Activated T-cell treated with anti-CD3 and anti-CD28 coated beads, Interleukin-2, amount 50 U/mL, for 4 hours (primary cell): Measurements from ENCODE around the gene SLC48A1. TPM values are rescaled to one million over a fixed set of nuclear protein-coding genes. Genes with fewer than 3 reads are reported as not detected.
A peak's percentile ranks its signal among the peaks of the same experiment; 100 is the strongest.

Experiments used
- ATAC-seq, 2 donors: fragments of 200-7000 bp; cut with Tn5 transposase; one replicate each; pipeline ENCODE4 v1.10.0; 2021
- DNase-seq: peaks from one replicate; pipeline ENCODE4 v3.0.0-alpha.2; 2020
- H3K27me3 Mint-ChIP-seq: one replicate; pipeline ENCODE4 v1.8.0; 2021; ENCODE audit warnings: low read depth, mixed read lengths
- H3K36me3 Mint-ChIP-seq: one replicate; pipeline ENCODE4 v1.8.0; 2022; ENCODE audit warnings: mixed read lengths; ENCODE audit not compliant: insufficient read depth
- H3K4me1 Mint-ChIP-seq: one replicate; pipeline ENCODE4 v1.8.0; 2021; ENCODE audit warnings: low read depth, mixed read lengths
- H3K4me3 Mint-ChIP-seq: one replicate; pipeline ENCODE4 v1.8.0; 2021; ENCODE audit warnings: mild to moderate bottlenecking, moderate library complexity, mixed read lengths
- H3K9me3 Mint-ChIP-seq: one replicate; pipeline ENCODE4 v1.8.0; 2021; ENCODE audit warnings: mixed read lengths
- total RNA-seq, 3 donors: library from RNA; stranded (reverse); gene quantifications; one replicate each; pipeline ENCODE4 v1.2.1, GENCODE V29; 2021

Gene SLC48A1
- total RNA-seq, 3 donors from 2014 or later = 4.0 to 5.2 (median 5.0) TPM

DNA sequence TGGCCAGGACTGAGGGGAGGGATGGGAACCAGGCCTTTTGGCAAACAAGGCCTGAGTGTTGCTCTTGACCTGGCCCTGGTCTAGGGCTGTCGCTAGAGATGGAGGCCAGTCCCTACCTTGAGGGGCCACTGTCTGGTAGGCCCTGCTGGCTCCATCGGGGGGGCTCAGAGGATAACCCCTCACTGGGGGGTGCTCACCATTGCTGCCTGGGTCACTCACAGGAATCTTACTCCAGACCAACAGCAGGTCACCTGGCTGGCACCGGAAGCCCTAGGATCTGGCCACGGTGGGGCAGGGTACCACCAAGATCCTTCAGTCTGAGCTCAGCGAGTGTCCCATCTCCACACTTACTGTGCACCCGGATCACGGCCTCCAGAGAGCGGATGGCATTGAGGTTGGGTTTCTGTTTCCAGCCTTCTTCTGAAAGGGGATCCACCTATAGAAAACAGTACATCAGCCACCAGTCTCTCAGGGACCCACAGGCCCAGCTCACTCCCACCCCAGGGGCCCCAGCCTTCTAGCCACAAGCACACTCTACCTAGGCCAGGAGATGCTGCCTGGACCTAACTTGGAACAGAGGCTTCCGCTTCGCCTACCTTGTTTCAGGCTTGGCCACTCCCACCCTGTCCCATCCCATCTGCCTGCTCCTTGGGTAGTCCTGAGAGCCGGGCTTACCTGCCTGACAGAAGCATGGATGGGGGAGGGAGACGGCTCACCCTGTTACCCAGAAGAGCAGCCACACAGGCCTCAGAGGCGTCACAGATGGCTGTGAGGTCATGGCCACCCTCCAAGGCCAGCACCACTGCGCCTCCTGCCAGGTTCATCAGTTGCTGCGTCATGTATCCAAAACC is 12.2 kb downstream of the SLC48A1 start:
- H3K4me3 Mint-ChIP-seq = no peak overlapping the region
- H3K27me3 Mint-ChIP-seq = no peaks in the 10 kb centered on the region
- H3K9me3 Mint-ChIP-seq = no peaks in the 10 kb centered on the region
- peaks cover 18% of the 10 kb centered on the region for H3K4me1 Mint-ChIP-seq
- ATAC-seq (peak in 1 of 2 donors; percentile 23), DNase-seq (no peak)
- peaks cover 43% of the 10 kb centered on the region for H3K36me3 Mint-ChIP-seq

DNA sequence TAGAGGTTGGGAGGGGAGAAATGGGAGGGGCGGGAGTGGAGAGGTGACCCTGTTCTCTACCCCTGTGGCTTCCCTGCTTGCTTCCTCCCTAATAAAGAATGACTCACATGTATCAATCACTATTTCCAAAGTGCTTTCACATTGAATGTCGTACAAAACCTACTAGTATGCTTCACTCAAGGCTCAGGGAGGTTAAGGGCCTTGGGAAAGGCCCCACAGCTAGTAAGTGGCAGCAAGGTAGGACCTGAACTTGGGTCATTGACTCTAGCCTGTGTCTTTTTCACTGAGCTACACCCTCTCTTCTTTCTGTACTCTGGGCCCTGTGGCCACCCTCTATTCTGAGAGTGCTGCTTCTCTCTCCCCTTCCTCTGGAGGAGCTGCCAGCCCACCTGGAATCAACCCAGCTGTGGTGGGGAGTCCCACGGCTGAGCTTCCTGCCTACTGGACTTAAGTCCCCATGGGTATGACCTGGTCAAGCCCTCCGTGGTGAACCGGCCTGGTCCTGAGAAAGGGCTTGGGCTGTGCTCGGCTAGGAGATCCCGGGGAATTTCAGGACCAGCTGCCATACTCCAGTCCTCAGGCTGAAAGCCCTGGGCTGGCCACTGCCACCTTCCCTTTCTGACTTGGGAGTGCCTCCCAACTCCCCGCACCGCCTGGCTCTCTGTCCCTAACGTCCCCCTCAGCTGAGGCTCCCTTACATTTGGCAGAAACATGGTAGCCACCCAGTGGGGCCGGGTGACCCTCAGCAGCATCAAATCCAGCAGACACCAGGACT is 13.0 kb downstream of the SLC48A1 start:
- Mint-ChIP-seq H3K9me3 (no peaks in the 10 kb centered on the region), H3K27me3 (no peaks in the 10 kb centered on the region), H3K36me3 (peaks cover 51% of the 10 kb centered on the region), H3K4me3 (no peak overlapping the region), H3K4me1 (peaks cover 18% of the 10 kb centered on the region)
- no peak for DNase-seq
- peak; percentile 31 to 51 for ATAC-seq

DNA sequence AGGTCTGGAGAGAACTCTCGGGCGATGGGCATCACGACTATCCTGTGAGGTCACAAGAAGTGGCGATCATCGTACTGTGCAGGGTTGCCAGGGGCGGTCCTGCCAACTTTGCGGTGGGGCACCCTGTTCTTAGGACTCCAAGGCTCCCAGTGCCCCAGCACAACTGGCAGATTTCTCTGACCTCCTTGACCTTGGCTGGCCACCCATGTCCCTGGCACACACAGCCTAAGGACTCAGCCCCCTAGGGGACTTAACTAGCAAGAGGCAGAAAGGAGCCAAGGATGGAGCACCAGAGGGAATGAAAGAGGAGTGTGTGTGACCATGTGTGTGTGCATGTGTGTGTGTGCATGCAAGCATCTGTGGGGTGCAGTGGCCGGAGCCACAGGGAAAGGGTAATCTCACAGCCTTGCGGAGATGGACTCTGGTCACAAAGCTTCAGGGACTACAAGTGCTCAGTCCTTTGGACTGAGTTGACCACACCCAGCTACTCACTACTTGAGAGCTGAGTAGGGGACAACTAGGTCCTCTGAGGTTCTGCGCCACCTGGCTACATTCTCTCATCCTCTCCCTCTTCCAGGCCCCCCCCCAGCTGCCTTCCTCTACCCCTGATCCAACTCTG is 13.7 kb downstream of the SLC48A1 start:
- H3K4me3 Mint-ChIP-seq = no peak overlapping the region
- peaks cover 15% of the 10 kb centered on the region for H3K4me1 Mint-ChIP-seq
- H3K9me3 Mint-ChIP-seq = no peaks in the 10 kb centered on the region
- DNase-seq (no peak), ATAC-seq (no peak)
- peaks cover 51% of the 10 kb centered on the region for H3K36me3 Mint-ChIP-seq
- H3K27me3 Mint-ChIP-seq = no peaks in the 10 kb centered on the region

DNA sequence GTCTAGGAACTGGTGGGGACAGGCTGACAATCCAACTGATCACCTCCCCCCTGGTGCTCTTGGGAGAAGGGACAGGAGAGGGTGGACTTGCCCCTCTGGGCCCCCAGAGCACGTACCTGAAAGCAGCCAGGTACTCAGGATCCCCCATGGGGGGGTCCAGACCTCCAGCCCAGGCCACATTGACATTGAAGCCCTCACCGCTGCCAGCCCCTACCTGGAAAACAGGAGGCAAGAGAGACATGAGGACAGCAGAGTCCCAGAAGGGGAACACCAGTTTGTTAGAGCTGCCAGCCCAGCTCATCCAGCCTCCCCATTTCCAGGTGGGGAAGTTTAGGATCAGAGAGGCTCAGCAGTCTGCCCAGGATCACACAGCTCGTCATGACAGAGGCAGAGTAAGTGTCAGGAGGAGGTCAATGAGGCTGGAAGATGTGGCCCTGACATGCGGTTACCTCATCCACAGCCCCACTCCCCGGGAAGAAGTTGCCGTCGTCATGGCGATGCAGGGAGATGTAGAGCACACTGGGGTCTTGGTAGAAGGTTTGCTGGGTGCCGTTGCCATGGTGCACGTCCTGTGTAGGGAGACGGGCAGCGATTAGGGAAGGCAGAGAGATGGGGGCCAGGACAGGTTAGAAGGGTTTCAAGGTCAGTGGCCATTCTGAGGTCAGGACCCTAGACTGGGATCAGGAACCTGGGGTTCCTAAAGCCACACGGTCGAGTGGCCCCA is 14.7 kb downstream of the SLC48A1 start:
- H3K36me3 Mint-ChIP-seq = peaks cover 51% of the 10 kb centered on the region
- H3K4me1 Mint-ChIP-seq = peaks cover 14% of the 10 kb centered on the region
- ATAC-seq (no peak), DNase-seq (no peak)
- H3K27me3 Mint-ChIP-seq = no peaks in the 10 kb centered on the region
- H3K9me3 Mint-ChIP-seq = no peaks in the 10 kb centered on the region
- no peak overlapping the region for H3K4me3 Mint-ChIP-seq

DNA sequence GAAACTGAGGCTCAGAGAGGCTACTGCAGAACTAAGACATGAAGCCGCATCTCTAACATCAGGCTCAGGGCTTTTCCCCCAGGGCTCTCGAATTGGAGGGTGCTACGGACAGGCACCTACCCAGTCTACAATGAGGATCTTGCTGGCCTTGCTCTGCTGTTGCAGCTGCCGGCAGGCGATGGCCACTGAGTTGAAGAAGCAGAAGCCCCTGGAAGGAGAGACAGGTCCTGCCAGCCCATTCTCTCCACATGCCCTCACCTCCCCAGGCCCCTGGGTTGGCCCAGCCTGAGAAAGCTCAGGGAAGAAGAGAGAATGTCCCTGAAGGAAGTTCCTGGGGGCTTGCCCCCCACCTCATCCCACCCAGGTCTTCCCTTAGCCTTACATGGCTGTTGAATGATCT is 16.1 kb downstream of the SLC48A1 start:
- H3K27me3 Mint-ChIP-seq = no peaks in the 10 kb centered on the region
- H3K4me3 Mint-ChIP-seq = no peak overlapping the region
- H3K9me3 Mint-ChIP-seq = no peaks in the 10 kb centered on the region
- no peak for ATAC-seq
- H3K36me3 Mint-ChIP-seq = peaks cover 54% of the 10 kb centered on the region
- DNase-seq = no peak
- peaks cover 14% of the 10 kb centered on the region for H3K4me1 Mint-ChIP-seq

DNA sequence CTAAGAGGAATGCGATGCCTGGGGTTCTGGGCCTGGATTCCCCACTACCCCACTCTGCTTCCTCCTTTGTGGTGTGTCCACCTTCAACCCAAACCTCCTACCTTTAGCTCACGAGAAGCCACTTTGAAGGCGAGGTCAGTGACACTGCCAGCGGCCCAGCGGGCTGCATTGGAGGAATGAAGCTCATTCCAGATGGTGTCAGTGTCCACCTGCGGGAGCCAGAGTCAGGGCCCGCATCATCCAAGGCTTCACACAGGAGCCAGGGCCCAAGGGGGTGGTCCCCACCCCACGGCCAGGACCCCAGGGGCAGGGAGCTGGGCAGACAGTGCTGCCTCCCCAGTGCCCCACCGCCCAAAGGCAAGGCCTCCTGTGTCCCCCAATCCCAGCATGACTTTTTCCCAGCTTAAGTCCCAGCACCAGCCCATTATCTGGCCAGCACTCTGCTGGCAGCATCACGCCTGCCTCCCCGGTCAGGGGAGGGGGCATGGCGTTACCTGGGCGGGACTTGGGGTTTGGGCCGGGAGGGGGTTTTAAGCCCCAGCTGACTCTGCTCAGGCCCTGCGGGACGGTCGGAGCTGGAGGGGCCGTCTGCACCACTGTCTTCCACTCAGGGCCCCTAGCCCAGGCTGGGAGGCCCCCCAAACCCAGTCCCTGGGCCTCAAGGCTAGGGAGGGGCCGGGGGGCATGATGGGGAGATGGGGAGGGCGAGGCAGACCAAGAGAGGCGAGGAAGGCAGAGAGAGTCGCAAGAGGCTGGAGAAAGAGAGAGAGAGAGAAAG is 16.9 kb downstream of the SLC48A1 start:
- H3K27me3 Mint-ChIP-seq = no peaks in the 10 kb centered on the region
- H3K36me3 Mint-ChIP-seq = peaks cover 51% of the 10 kb centered on the region
- H3K9me3 Mint-ChIP-seq = no peaks in the 10 kb centered on the region
- DNase-seq (no peak), ATAC-seq (no peak)
- peaks cover 14% of the 10 kb centered on the region for H3K4me1 Mint-ChIP-seq
- H3K4me3 Mint-ChIP-seq = no peak overlapping the region

DNA sequence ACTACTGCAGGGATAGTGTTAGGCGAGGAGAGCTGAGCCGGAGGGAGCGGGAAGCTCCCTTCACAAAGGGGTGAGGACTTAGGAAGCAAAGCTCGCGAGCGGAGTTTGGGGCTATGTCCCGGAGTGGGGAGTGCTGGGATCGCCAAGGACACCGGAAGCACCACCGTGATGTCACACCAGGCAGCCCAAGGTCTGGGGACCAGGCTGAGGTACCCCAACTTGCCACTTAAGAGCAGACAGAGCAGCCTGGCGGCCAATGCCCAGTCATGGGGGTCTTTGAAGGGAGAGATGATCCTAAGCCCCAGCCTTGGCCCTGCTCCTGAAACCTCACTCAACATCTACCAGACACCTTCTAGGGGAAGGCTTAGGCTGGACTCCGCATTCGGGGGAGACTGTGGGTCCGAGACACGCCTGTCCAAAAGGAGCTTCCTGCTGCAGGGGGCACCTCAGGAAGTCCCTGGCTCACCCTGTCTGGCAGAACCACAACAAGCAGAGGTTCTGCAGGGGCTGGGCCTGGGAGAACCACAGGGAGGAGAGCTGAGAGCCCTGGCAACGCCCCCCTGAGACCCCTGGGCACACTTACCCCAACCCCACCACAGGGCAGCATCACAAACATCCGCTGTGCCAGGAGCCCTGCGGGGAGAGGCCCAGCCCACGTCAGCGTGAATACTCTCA is 17.8 kb downstream of the SLC48A1 start:
- H3K36me3 Mint-ChIP-seq = peaks cover 47% of the 10 kb centered on the region
- no peak overlapping the region for H3K4me3 Mint-ChIP-seq
- no peak for ATAC-seq

DNA sequence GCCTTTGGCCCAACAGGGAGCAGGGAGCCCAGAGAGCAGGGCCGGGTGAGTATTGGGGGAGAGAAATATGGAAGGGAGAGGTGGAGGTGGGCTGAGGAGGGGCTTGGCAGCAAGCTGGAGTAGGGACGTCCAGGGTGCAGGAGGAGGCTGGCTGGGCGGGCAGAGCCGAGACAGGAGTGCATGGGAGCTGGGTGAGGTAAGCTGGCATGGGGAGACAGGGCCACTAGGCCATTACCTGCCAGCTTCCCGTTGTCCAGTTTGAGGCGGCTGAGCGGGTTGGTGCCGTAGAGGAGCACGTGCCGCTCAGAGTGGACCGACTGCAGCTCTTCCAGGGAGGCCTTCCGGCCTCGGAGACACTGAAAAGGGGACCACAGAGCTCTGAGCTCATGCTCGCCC is 18.3 kb downstream of the SLC48A1 start:
- Mint-ChIP-seq H3K27me3 (no peaks in the 10 kb centered on the region), H3K4me1 (peaks cover 4% of the 10 kb centered on the region), H3K36me3 (peaks cover 43% of the 10 kb centered on the region), H3K4me3 (no peak overlapping the region), H3K9me3 (no peaks in the 10 kb centered on the region)
- ATAC-seq (no peak), DNase-seq (no peak)

More for the DNA sequence above, 17.8 kb downstream of the SLC48A1 start:
- no peaks in the 10 kb centered on the region for H3K9me3 Mint-ChIP-seq
- no peaks in the 10 kb centered on the region for H3K27me3 Mint-ChIP-seq
- DNase-seq = no peak
- H3K4me1 Mint-ChIP-seq = peaks cover 9% of the 10 kb centered on the region

DNA sequence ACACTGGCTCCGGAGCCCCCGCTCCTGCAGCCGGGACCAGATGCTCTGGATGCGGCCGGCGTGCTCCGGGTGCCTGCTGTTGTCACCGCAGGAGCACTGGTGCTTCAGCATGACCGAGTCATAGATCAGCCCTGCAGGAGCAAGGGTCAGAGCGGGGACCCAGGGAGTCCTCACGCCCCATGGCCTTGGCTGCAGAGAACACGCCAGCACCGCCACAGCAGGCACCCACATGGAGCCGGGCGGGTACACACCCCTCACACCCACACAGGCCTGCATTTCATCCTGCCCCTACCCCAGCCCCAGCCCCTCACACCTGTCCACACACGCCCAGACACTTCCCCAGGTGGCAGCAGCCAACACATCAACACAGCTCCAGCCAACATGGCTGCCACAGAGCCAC is 18.8 kb downstream of the SLC48A1 start:
- H3K27me3 Mint-ChIP-seq = no peaks in the 10 kb centered on the region
- ATAC-seq (no peak), DNase-seq (no peak)
- no peaks in the 10 kb centered on the region for H3K4me1 Mint-ChIP-seq
- peaks cover 38% of the 10 kb centered on the region for H3K36me3 Mint-ChIP-seq
- H3K9me3 Mint-ChIP-seq = no peaks in the 10 kb centered on the region
- H3K4me3 Mint-ChIP-seq = no peak overlapping the region

DNA sequence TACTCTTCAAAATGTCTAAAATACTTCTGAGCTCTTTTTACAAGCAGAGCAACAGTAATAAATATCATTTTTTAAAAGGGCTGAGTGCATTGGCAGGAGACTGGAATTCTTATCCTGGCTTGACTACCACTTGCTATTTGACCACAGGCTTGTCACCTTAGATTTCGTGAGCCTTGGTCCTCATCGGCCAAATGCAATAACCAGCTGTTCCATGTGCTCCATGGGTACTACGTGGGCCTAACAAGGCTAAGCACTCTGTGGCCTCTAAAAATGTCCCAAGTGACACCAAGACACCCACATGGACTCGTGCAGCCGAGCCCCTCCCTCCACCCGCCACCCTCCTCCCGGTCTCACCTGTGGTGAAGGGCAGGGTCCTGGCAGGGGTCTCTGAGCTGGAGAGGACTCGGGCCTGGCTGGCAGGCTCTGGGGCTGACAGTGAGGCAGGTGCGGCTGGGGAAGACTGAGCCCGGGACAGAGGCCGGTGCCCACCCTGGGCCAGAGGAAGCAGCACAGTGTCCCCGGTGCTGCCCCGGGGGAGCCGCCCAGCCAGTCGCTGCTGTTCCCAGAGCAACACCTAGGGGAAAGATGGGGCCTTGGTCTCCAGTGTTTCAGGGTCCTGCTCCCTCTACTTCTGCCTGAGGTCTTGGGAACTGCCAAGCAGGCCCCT is 20.1 kb downstream of the SLC48A1 start:
- H3K27me3 Mint-ChIP-seq = no peaks in the 10 kb centered on the region
- no peaks in the 10 kb centered on the region for H3K9me3 Mint-ChIP-seq
- H3K4me1 Mint-ChIP-seq = peaks cover 3% of the 10 kb centered on the region
- peaks cover 31% of the 10 kb centered on the region for H3K36me3 Mint-ChIP-seq
- ATAC-seq (no peak), DNase-seq (no peak)
- no peak overlapping the region for H3K4me3 Mint-ChIP-seq

DNA sequence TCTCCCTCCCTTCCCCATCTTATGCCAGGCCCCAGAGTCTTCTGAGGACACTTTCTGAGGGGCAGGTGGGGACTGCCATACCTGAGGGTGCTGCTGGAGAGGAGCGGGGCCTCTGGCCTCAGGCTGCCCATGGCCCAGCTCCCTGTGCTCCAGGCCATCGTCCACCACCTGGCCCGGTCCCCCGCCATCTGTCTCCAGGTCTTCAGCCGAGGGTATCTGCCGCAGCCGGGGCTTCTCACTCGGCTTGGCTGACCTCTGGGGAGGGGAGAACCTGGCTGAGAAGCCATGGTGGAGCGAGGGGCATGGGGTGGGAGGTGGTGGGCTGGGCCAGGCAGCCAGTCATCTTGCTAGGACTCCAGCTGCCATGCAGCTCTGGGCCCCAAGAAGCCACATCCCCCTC is 21.6 kb downstream of the SLC48A1 start:
- peaks cover 7% of the 10 kb centered on the region for H3K4me1 Mint-ChIP-seq
- peaks cover 19% of the 10 kb centered on the region for H3K36me3 Mint-ChIP-seq
- H3K9me3 Mint-ChIP-seq = no peaks in the 10 kb centered on the region
- no peak overlapping the region for H3K4me3 Mint-ChIP-seq
- H3K27me3 Mint-ChIP-seq = no peaks in the 10 kb centered on the region
- DNase-seq (no peak), ATAC-seq (no peak)

DNA sequence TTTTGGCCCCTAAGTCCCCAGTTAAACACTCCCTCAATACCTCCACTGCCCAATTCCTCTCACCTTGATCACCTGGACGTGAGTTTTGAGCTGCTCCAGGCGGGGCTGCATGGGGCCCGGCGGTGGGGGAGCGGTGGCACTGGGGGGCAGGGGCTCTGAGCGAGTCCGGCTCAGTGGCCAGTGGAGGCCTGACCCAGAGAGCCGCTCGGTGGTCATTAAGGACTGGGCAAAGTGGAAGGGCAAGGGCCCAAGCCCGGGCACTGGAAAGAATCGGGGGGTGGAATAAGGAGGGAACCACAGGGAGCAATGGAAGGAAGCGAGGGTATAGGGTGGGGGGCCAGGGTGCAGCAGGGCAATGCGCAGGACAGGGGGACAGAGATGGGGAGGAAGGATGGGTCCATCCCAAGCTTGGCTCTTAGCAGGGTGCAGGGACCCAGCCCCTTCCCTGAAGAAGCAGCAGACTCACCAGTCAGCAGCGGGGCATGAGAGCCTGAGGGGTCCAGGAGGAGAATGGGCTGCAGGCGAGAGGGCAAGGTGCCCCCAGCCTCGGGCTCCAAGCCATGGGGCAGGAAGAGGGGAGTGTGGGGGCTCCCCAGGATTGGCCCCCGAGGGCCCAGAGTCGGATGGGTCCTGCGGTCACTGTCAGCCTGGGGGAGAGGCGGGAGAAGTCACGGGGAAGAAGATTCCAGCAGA is 22.2 kb downstream of the SLC48A1 start:
- no peaks in the 10 kb centered on the region for H3K9me3 Mint-ChIP-seq
- no peak for DNase-seq
- peaks cover 19% of the 10 kb centered on the region for H3K36me3 Mint-ChIP-seq

More for the DNA sequence above, 22.2 kb downstream of the SLC48A1 start:
- Mint-ChIP-seq H3K27me3 (no peaks in the 10 kb centered on the region), H3K4me1 (peaks cover 7% of the 10 kb centered on the region), H3K4me3 (no peak overlapping the region)
- no peak for ATAC-seq
